Measurements from ENCODE around the gene OR1D5.

- TF ChIP-seq CTCF (IDR thresholded peaks at IDR 0.05) (no peak), POLR2A (IDR thresholded peaks at IDR 0.05) (no peak)
Observed at GRCh38 chr17:3104322-3104721, 40.9 kb upstream of the OR1D5 start, which contains the start of gene OR1D2.
